ENCODE data around the gene BATF3. TPM values are rescaled to one million over a fixed set of nuclear protein-coding genes. Genes with fewer than 3 reads are reported as not detected.
A peak's percentile ranks its signal among the peaks of the same experiment; 100 is the strongest.

BATF3 gene
- total RNA-seq, 3 donors from 2014 or later (not counting 1 experiment from before 2014, with no cell fraction given): 0.25 to 3.6 (median 1.2) TPM

DNA sequence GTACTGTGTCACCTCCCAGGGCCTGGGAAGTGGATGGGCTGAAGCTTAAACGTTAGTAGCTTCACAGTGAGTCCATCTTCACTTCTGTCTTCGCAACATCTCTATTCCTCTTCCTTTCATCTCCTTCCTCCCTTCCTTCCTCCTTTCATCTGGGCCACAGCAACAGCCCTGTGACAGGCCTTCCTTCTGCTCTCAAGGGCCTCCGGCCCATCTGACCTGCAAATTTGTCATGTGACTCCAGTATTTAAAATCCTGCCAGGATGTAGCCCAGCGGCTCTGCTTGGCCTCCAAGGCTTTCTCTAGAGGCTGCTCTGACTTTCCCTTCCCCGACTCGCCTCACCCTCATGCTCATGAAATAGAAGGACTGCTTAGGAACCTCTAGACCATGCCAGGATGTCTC lies 10.9 kb upstream of the BATF3 start:
- 72% methylated on average over 6 of the region's 6 CpGs for WGBS (ENCODE audit: insufficient coverage)
- H3K4me3 ChIP-seq (ENCODE audit: low read length): no peak overlapping the region
- H3K4me1 ChIP-seq (ENCODE audit: control insufficient read depth, insufficient read depth, low read length): no peaks in the 10 kb centered on the region
- no peak for DNase-seq
- Mint-ChIP-seq H3K27ac (no peak overlapping the region), H3K9me3 (no peaks in the 10 kb centered on the region), H3K4me1 (no peaks in the 10 kb centered on the region), H3K27me3 (ENCODE audit: low read depth in 2 of 2) (peaks cover under 1 to 11% of the 10 kb centered on the region in 2 donors), H3K4me3 (no peak overlapping the region), H3K36me3 (no peaks in the 10 kb centered on the region)
- no peaks in the 10 kb centered on the region for H3K36me3 ChIP-seq (ENCODE audit: control insufficient read depth, insufficient read depth, low read length)
- intact Hi-C loops (cut with micrococcal nuclease): no loop called here
- H3K27me3 ChIP-seq (ENCODE audit: control insufficient read depth, insufficient read depth, low read length): peaks cover 1% of the 10 kb centered on the region
- no peak for ATAC-seq
- H3K27ac ChIP-seq (ENCODE audit: low read length): no peak overlapping the region
- H3K9me3 ChIP-seq (ENCODE audit: control insufficient read depth, insufficient read depth, low read length): no peaks in the 10 kb centered on the region
- TF ChIP-seq, protein P1, sequence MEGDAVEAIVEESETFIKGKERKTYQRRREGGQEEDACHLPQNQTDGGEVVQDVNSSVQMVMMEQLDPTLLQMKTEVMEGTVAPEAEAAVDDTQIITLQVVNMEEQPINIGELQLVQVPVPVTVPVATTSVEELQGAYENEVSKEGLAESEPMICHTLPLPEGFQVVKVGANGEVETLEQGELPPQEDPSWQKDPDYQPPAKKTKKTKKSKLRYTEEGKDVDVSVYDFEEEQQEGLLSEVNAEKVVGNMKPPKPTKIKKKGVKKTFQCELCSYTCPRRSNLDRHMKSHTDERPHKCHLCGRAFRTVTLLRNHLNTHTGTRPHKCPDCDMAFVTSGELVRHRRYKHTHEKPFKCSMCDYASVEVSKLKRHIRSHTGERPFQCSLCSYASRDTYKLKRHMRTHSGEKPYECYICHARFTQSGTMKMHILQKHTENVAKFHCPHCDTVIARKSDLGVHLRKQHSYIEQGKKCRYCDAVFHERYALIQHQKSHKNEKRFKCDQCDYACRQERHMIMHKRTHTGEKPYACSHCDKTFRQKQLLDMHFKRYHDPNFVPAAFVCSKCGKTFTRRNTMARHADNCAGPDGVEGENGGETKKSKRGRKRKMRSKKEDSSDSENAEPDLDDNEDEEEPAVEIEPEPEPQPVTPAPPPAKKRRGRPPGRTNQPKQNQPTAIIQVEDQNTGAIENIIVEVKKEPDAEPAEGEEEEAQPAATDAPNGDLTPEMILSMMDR (IDR thresholded peaks at IDR 0.05): no peak

DNA sequence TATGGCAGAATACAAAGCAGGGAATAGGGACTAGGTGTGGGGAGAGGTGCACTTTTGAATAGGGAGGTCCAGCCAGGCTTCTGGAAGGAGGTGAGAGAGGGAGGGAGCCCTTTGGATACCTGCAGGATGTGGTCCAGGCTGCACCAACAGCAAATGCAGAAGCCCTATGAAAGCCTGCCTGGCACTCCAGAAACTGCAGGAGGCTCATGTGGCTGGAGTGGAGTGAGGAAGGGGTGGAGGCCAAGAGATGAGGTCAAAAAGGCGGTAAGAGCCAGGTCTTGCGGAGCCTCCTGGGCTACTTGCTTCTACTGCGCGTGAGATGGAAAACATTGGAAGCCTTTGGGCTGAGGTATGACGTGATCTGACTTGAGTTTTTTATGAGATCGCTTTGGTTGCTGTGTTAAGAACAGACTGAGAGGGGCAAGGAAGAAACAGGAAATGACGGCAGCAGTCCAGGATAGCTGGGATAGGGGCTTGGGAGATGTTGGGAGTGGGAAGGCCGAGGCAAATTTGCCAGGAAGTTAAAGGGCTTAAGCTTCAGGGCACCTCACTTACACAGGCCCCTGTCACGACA lies 4.4 kb upstream of the BATF3 start:
- Mint-ChIP-seq H3K36me3 (no peaks in the 10 kb centered on the region), H3K4me1 (peaks cover 0 to 23% of the 10 kb centered on the region in 2 donors), H3K4me3 (no peak overlapping the region), H3K9me3 (no peaks in the 10 kb centered on the region), H3K27ac (no peak overlapping the region), H3K27me3 (ENCODE audit: low read depth in 2 of 2) (peaks cover 0 to 11% of the 10 kb centered on the region in 2 donors)
- 84% methylated on average over 9 of the region's 9 CpGs for WGBS (ENCODE audit: insufficient coverage)
- Histone ChIP-seq H3K4me1 (ENCODE audit: control insufficient read depth, insufficient read depth, low read length) (peaks cover 18% of the 10 kb centered on the region), H3K27me3 (ENCODE audit: control insufficient read depth, insufficient read depth, low read length) (peaks cover 2% of the 10 kb centered on the region), H3K36me3 (ENCODE audit: control insufficient read depth, insufficient read depth, low read length) (no peaks in the 10 kb centered on the region), H3K9me3 (ENCODE audit: control insufficient read depth, insufficient read depth, low read length) (no peaks in the 10 kb centered on the region), H3K27ac (ENCODE audit: low read length) (no peak overlapping the region), H3K4me3 (ENCODE audit: low read length) (no peak overlapping the region)
- no peak for ATAC-seq
- TF ChIP-seq, protein P1 (IDR thresholded peaks at IDR 0.05): no peak
- intact Hi-C loops (cut with micrococcal nuclease): no loop called here
- DNase-seq: no peak

DNA sequence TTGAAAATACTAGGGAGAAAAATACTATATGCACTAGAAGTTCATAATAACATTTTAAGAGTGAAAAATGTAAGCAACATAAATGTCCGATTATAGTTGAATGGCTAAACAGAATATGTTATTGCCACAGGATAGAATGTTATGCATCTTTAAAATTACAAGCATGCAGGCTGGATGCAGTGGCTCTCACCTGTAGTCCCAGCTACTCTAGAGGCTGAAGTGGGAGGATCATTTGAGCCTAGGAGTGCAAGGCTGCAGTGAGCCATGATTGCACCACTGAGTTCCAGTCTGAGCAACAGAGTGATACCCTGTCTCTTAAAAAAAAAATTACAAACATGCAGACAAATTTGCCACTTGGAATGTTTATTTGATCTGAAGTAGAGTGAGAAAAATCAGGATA lies 3.0 kb upstream of the BATF3 start:
- no peak overlapping the region for H3K27ac Mint-ChIP-seq
- no peak overlapping the region for H3K4me3 Mint-ChIP-seq
- Histone ChIP-seq H3K27ac (ENCODE audit: low read length) (no peak overlapping the region), H3K27me3 (ENCODE audit: control insufficient read depth, insufficient read depth, low read length) (peaks cover 9% of the 10 kb centered on the region), H3K36me3 (ENCODE audit: control insufficient read depth, insufficient read depth, low read length) (no peaks in the 10 kb centered on the region), H3K4me1 (ENCODE audit: control insufficient read depth, insufficient read depth, low read length) (peaks cover 28% of the 10 kb centered on the region), H3K4me3 (ENCODE audit: low read length) (no peak overlapping the region), H3K9me3 (ENCODE audit: control insufficient read depth, insufficient read depth, low read length) (no peaks in the 10 kb centered on the region)
- no peaks in the 10 kb centered on the region for H3K9me3 Mint-ChIP-seq
- intact Hi-C loops (cut with micrococcal nuclease): no loop called here
- ATAC-seq (no peak), DNase-seq (peak in 1 of 2 donors; percentile 30)
- WGBS (ENCODE audit: insufficient coverage): 92% methylated on average over 1 of the region's 1 CpG
- H3K4me1 Mint-ChIP-seq: peaks cover 12 to 36% of the 10 kb centered on the region in 2 donors
- no peaks in the 10 kb centered on the region for H3K36me3 Mint-ChIP-seq
- TF ChIP-seq, protein P1 (IDR thresholded peaks at IDR 0.05): no peak
- H3K27me3 Mint-ChIP-seq (ENCODE audit: low read depth in 2 of 2): peaks cover 12 to 20% of the 10 kb centered on the region in 2 donors

DNA sequence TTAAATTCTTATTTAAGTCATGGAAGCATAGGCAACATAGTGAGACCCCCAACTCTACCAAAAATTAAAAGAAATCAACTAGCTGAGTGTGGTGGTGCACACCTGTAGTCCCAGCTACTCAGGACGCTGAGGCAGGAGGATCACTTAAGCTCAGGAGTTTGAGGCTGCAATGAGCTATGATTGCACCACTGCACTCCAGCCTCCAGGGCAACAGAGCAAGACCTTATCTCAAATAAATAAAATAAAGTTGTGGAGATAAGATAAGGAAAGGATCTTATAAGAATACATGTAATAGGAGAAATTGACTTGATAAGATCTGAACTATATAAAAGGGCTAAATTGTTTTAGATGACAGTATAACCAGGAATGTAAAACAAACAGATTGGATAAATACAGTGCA lies 2.3 kb upstream of the BATF3 start:
- intact Hi-C loops (cut with micrococcal nuclease): no loop called here
- 80% methylated on average over 1 of the region's 1 CpG for WGBS (ENCODE audit: insufficient coverage)
- Mint-ChIP-seq H3K27me3 (ENCODE audit: low read depth in 2 of 2) (peaks cover 19 to 27% of the 10 kb centered on the region in 2 donors), H3K36me3 (no peaks in the 10 kb centered on the region), H3K4me1 (peaks cover 15 to 38% of the 10 kb centered on the region in 2 donors), H3K27ac (no peak overlapping the region), H3K4me3 (no peak overlapping the region), H3K9me3 (no peaks in the 10 kb centered on the region)
- H3K4me3 ChIP-seq (ENCODE audit: low read length): no peak overlapping the region
- H3K9me3 ChIP-seq (ENCODE audit: control insufficient read depth, insufficient read depth, low read length): no peaks in the 10 kb centered on the region
- H3K36me3 ChIP-seq (ENCODE audit: control insufficient read depth, insufficient read depth, low read length): no peaks in the 10 kb centered on the region
- peaks cover 28% of the 10 kb centered on the region for H3K4me1 ChIP-seq (ENCODE audit: control insufficient read depth, insufficient read depth, low read length)
- H3K27ac ChIP-seq (ENCODE audit: low read length): no peak overlapping the region
- ATAC-seq (no peak), DNase-seq (no peak)
- H3K27me3 ChIP-seq (ENCODE audit: control insufficient read depth, insufficient read depth, low read length): peaks cover 17% of the 10 kb centered on the region
- TF ChIP-seq, protein P1 (IDR thresholded peaks at IDR 0.05): no peak
